Ecto neural progenitor cell (in vitro differentiated cells): ENCODE data around the gene PRKCA.
"Not testable (repeated sequence)": the region's sequence is repeated elsewhere in the genome, so short reads cannot be mapped to it uniquely, and the experiment has no call there.

Source experiments
- DNase-seq: peaks from one replicate; pipeline ENCODE4 v3.0.0-alpha.2; 2018; ENCODE audit warnings: low spot score

Gene PRKCA

DNA sequence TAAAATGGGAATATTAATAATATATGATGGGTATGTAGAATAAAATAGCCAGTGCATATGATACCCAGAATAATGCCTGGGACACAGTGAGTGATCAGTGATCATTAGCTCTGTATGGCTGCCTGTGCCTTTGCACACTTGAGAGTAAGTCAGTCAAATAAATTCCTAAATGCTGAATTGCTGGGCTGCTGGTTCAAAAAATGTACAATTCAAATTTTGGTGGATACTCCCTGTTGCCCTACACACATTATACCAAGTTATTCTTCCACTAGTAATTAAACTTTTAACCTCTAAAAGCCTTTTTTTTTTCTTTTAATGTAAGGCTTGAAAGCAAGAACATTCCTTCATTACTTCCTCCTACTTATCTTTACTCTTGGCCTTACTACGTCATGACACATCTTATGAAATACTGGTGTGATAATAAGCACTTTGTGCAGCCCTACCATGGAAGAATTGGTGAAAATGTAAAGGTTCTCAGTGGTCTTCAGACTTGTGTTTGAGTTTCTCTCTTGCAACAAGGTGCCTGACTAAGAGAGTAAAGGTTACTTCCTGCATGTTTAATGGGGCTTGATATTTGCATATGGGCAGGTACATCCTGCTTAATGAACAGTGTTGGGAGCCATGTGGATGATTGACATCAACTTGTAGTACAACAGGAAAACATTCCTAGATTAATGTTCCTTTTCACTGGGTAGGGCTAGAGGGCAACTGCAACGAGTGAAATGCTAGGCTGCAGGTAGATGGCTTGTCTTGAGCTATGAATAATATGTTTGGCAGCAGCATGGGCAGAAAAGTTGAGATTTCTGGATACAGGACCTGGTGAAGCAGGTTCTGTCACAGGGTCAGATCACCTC is 84.3 kb downstream of the PRKCA start:
- no peak for DNase-seq

DNA sequence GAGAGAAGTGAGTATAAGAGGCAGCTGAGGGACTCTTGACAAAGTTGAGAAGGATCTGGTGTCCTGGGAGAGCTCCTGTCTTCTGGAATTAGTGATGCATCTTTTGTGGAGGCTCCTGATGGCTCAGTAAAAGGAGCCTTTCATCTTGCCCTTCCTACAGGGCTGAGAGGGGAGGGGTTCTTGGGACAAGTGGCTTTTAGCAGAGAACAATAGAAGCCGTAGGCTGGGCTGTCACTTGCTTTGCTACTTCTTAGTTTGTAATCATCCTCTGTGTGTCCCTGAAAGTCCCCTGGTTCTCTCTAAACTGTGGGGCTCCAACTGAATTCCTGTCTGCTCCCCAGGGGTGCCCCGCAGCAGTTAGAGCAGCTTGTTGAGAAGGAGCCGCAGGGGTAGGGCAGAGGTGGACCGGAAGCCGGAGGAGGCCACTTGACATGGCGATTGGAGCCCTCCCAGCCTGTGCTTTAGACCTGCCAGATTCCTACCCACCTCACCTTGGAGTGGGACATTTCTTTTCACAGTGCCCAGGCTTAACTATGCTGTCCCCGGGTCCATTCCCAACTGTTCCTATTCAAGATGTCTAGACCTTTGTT is 85.1 kb downstream of the PRKCA start:
- DNase-seq: no peak

DNA sequence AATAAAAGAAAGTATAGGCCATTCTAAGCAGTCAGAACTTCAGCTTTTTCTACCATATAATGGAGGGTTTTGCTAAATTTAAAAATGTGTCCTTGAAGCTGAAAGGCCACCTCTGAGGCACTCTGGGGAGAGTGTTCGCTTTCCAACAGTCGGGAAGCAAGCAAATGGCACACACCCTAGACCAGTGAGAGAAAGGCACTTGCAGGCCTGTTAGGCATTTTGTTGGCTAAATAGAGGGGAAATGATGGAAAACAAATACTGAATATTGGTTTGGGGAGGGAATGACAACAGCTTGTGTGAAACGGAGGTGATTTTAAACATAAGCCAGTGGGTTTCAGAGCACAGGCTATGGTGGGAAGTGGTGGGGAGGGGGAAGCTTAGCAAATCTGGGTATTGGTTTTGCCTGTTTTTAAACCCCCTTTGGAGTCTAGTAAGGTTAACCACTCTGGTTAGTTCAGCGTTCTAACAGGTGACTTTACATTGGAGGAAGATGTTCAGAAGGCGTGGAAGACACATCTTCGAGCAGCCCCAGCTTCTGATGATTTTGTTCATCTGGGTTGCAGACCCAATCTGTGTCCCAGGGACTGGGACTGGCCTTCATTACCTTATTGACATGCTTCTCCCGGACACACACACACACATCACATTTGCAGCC is 90.5 kb downstream of the PRKCA start:
- no peak for DNase-seq

DNA sequence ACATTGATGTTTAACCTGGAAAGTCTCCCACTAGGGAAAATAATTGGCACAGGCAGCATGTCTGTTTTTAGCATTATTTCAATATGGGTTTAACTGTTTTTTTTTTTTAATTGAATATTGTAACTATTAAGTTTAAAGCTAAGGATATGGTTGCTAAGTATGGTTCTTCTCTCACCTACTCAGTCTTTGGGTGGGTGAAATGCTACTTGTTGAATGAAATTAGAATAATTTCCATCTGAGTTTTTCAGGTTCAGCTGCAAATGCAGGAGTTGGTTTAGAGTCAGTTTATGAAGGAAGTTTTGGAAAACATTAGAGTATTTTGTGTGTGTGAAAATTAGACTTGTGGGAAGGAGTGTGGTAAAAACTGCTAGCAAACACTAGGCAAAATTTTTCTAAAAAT is 93.5 kb downstream of the PRKCA start:
- DNase-seq: no peak

DNA sequence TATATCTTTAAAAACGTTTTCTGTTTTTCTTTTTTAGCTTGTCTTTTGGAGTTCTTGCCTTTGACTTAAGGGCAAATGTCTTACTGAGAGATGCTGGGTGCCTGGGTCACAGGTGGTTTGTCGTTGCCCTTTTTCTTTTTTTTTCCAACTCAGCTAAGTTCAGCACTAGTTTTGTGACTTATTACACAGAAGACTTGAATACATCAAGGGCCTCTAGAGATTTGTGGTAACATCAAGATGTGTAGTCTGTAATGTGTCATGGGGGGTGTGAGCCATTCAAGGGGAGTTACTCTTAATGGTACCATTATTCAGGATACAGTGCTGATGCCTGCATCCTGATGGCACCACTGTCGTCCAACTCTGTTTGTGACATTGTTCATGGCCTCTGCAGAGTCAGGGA is 95.1 kb downstream of the PRKCA start:
- DNase-seq: no peak

DNA sequence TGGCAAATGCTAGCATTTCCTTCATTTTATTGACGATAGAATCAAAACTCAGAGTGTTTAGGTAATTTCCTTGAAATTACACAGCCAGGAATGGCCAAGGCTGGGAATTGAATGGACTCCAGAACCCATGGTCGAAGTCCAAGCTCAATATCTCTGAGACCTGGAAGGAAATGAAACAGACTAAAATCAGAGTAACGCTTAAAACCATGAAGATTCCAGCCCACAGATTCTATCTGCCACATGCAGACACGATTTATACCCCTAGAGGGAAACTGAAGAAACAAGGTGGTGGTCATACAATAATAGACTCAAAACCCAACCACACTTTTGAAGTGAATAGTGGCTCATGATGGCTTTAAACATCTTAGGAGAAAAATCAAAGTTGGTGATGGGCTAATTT is 95.6 kb downstream of the PRKCA start:
- no peak for DNase-seq

DNA sequence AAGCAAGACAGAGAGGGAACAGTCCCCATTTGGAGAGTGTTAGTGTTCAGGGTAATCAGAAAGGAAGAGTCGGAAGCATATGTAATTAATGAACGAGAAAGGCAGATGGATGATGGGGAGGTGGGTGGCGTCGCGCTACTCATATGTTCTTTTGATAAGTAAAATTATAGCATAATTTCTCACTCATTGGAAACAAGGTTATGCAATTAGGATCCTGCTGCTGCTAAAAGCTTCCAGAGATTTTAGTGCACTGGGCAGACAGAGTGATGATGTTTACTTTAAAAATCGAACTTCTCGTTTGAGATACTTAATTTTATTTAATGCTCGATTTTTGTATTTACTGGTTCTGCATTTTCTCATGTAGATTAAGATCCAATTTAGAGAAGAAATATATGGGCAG is 96.2 kb downstream of the PRKCA start:
- no peak for DNase-seq

DNA sequence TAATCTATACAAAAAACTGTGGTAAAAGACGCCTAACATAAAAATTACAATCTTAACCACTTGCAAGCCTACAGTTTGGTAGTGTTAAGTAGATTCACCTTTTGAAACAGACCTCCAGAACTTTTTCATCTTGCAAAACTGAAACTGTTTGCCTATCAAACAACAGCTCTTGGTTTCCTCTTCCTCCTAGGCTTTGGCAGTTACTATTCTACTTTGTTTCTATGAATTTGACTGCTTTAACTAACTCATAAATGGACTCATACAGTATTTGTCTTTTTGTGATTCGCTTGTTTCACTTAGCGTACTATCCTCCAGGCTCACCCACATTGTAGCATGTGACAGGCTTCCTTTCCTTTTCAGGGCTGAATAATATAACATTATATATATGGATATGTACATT is 97.0 kb downstream of the PRKCA start:
- no peak for DNase-seq

DNA sequence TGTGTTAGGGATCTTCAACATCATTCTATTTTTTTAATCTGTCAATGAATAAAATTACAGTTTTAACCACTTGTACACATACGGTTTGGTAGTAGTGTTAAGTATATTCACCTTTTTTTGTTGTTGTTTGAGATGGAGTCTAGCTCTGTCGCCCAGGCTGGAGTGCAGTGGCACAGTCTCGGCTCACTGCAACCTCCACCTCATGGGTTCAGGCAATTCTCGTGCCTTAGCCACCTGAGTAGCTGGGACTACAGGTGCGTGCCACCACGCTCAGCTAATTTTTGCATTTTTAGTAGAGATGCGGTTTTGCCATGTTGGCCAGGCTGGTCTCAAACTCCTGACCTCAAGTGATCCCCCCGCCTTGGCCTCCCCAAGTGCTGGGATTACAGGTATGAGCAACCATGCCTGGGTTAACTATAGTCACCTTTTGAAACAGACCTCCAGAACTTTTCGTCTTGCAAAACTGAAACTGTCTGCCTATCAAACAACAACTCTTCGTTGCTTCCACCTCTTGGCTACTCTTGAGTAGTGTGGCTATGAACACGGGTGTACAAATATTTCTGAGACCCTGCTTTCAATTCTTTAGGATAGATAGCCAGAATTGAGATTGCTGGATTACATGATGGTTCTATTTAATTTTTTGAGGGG is 97.8 kb downstream of the PRKCA start:
- not testable (repeated sequence) for DNase-seq

DNA sequence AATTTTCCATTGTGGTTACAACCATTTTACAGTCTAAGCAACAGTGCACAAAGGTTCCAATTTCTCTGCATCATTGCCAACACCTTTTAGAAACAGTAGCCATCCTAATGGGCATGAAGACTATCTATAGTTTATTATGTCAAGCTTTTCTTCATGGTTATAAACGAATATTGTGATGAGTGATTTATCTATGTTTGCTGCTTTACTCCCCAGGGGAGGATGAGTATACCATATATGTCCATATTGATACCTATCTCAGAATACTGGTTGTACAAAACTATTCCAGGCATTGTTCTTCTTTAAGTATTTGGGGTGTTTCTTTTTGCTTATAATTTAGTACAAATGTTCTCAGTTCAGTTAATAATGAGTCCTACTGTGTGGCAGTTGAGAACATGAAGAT is 98.3 kb downstream of the PRKCA start:
- DNase-seq: no peak

DNA sequence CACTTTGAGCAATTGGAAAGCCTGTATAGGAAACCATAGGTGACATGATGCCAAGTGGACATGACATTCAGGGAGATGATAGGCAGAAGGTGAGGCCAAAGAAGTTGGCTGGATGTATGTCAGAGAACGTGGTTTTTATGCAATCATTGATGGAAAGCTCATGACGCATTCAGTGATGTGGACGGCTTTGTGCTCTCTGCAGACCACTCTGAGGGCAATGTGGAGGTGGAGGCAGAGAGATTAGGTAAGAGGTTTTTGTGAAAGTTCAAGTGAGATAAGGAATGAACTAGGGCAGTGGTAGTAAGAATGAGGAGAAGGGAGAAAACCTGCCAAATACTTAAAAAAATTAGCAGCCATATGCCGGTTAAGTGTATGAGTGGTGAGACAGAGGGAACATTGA is 99.0 kb downstream of the PRKCA start:
- no peak for DNase-seq

DNA sequence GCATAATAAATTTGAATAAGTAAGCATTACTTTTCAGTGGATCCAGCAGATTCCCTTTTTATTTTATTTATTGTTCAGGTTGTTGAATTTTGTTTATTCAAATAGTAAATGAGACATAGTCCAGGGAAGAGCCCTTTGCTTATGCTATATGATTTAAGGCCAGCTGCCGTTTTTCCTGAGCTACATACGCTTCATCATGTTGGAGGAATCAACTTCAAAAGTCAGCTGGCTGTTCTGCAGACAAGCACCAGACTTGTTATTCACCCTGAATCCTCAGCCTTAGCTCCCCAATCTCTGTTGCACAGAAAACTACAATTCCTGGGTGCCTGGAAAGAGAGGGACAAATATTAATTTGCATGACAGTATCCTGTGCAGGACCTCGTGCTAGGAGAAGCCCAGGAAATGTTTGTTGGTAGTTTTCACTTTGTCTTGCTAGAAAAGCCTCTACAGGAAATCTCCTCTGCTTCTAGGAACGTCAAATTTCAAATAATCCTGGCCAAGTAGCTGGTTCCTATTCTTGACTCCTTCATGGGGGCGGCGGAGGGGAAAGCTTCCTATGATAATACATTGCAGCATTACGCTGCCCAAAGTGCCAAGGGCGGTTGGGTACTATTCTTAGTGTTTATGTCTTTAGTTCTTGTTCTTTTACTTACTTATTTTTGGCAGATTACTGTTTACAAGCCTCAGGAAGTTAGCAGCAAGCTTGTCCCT is 101.6 kb downstream of the PRKCA start:
- no peak for DNase-seq

DNA sequence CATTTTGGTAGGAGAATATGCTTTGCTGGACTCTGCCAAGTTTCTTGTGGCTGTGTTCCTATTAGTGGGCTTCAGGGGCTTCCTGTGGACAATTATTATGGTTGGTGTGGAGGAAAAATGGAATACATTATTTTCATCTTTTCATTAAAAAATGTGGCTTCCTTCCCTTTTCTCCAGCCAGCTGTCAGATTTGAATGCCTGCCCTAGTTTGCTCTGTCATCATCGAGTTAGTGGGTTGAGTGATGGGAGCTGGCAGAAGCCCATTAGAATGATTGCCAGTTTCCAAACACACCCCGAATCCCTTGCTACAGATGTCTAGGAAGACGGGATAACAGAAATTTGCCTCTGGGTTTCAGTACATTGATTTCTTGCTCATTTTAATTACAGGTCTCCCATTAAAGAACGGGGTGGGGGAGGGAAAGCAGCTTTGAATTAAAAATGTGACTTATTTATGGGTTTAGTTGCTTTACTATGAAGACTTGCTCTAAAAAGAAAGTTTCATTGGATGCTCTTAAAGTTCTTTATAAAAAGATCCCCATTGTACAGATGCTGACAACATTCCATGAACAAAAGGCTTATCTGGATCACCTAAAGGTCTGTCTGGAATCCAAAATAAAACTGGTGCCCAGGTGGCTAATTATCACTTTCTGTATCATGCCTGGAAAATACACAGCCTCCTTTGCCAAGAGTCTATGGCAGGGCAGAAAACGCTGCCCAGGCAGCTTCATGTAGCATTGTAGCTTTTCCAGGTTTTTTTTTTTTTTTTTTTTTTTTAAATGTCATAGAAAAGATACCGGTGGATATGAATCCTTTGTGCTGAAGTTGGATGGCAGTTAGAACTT is 103.6 kb downstream of the PRKCA start:
- no peak for DNase-seq

DNA sequence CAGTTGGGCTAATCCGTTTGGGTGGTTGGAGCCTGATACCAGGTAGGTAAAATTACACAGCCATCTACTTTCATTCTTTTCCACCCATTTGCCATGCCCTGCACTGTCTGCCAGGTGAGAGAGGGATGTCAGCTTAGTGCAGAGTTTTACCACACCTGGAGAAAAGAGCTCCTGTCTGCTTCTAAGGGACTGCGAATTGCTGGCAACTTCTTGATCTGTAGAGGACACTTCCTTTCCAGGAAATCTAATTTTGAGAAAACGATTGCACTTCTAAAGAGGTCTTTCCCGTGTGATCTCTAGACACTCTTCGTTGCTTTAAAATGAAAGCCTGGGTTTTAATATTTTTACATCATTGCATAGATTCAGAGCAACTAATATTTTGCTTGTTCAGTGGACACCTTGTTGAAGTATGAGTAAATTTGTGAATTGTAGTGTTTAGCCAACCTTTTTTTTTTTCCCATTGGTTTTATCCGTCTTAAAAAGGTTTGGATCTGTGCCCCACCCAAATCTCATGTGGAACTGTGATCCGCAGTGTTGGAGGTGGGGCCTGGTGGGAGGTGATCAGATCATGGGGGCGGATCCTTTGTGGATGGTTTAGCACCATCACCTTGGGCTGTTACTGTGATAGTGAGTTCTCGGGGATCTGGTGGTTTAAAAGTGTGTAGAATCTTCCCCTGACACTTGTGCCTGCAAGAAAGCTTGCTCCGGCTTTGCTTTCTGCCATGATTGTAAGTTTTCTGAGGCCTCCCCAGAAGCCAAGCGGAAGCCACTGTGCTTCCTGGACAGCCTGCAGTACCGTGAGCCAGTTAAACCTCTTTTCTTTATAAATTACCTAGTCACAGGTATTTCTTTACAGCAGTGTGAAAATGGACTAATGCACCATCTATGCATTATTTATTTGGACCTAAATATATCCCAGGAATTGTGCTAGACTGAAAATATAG is 104.6 kb downstream of the PRKCA start:
- no peak for DNase-seq

DNA sequence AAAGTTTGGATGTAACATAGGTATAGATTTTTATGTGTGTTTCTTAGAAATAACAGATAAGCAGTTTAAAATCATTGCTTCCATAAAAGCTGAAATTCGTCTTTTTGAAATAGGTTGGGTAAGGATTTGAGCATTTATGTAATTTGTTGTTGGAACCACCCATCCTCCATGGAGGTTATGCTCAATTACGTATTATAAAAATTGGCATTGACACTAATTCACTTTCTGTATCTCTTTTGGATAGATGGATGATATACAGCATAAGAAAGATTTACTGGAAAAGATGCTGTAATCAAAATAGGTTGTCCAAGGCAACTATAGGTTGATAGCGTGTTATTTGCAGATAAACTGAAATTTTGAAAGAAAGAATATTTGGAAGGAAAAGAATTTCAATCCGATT is 105.5 kb downstream of the PRKCA start:
- no peak for DNase-seq

DNA sequence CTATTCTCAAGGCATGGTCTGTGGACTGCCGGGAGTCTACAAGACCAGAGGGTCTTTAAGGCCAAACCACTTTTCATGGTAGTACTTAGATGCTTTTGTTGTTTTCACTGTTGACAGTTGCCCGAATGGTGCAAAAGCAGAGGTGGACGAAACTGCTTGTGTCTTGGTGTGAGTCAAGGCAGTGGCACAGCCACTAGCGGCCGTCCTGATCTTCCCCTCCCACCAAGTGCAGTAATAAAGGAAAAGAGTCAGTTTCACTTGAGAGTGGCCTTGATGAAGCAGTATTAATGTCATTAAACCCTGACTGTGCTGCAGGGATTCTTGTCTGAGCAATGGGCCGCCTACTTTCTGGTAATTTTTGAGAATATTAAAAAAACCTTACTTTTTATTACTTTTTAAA is 109.1 kb downstream of the PRKCA start:
- DNase-seq: no peak

DNA sequence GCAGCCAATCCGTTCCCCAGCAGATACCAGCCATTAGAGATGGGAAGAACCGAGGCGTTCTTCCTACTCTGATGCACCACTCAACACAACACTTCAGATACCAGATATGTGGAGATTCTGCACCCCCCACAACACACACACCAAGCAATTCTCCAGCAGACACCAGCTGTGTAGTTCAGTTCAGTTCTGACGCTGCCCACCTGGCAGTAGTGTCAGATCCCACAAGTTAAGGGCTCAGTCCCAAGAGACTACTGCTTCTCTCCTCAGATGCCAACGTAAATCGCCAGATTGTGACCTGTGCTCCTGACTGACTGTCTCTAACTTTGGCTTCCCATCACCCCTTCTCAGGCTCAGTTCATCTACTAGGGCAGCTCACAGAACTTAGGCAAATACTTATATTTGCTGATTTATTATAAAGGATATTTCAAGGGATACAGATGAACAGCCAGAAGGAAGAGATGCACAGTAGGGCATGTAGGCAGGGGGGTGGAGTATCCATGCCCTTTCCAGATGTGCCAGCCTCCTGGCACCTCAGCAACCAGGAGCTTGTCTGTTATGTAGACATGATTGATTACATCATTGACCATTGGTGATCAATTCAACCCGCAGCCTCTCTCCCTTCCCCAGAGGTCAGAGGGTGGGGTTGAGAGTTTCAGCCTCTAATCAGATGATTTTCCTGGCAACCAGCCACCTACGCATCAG is 110.6 kb downstream of the PRKCA start:
- no peak for DNase-seq

DNA sequence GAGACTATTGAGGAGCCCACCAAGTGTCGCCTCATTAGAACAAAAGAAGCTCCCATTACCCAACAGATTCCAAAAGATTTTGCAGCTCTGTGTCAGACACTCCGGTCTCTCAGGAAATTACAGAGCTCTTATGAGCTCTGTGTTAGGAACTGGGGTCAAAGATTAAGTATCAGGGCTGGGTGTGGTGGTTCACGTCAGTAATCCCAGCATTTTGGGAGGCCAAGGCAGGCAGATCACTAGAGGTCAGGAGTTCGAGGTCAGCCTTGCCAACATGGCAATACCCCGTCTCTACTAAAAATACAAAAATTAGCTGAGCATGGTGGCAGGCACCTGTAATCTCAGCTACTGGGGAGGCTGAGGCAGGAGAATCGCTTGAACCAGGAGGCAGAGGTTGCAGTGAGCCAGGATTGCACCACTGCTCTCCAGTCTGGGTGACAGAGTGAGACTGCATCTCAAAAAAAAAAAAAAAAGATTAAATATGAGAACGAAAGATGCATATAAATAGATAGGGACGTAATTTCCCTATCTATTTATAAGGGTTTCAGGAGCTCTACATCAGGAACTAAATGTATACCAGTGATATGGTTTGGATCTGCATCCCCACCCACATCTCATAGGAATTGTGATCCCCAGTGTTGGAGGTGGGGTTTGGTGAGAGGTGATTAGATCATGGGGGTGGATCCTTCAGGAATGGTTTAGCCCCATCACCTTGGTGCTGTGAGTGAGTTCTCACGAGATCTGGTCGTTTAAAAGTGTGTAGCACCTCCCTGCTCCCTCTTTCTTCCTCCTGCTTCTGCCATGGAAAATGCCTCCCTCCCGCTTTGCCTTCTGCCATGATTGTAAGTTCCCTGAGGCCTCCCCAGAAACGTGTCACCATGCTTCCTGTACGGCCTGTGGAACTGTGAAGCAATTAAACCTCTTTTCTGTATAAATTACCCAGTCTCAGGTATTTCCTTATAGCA is 111.4 kb downstream of the PRKCA start:
- no peak for DNase-seq
